HEK293T (cell line): ENCODE results near the gene ANK3.

Experiments
- ARNT ChIP-seq: fragments of 450-650 bp; IDR thresholded peaks from 2 replicates; pipeline ENCODE4 v1.6.1; 2017; ENCODE audit warnings: mild to moderate bottlenecking
- BHLHE40 ChIP-seq: fragments of 450-650 bp; IDR thresholded peaks from 2 replicates; pipeline ENCODE4 v1.6.1; 2016; ENCODE audit warnings: mild to moderate bottlenecking, moderate library complexity, borderline replicate concordance
- CTBP1 ChIP-seq: fragments of 450-650 bp; IDR thresholded peaks from 2 replicates; pipeline ENCODE4 v1.6.1; 2016; ENCODE audit warnings: borderline replicate concordance
- ELF4 ChIP-seq: fragments of 450-650 bp; IDR thresholded peaks from 2 replicates; pipeline ENCODE4 v1.6.1; 2017; ENCODE audit warnings: antibody characterized with exemption
- FOXA1 ChIP-seq: fragments of 450-650 bp; IDR thresholded peaks from 2 replicates; pipeline ENCODE4 v1.6.1; 2016; ENCODE audit warnings: mild to moderate bottlenecking
- FOXK2 ChIP-seq: fragments of 450-650 bp; IDR thresholded peaks from 2 replicates; pipeline ENCODE4 v1.6.1; 2016; ENCODE audit warnings: mild to moderate bottlenecking
- FOXM1 ChIP-seq: fragments of 450-650 bp; IDR thresholded peaks from 2 replicates; pipeline ENCODE4 v1.6.1; 2017; ENCODE audit warnings: mild to moderate bottlenecking, borderline replicate concordance
- HDGF ChIP-seq: fragments of 450-650 bp; IDR thresholded peaks from 2 replicates; pipeline ENCODE4 v1.6.1; 2017; ENCODE audit warnings: antibody characterized with exemption, borderline replicate concordance
- NFRKB ChIP-seq: fragments of 450-650 bp; IDR thresholded peaks from 2 replicates; pipeline ENCODE4 v1.6.1; 2016; ENCODE audit warnings: mild to moderate bottlenecking, moderate library complexity
- SP1 ChIP-seq: fragments of 450-650 bp; IDR thresholded peaks from 2 replicates; pipeline ENCODE4 v1.6.1; 2017
- SUZ12 ChIP-seq: fragments of 450-650 bp; IDR thresholded peaks from 2 replicates; pipeline ENCODE4 v1.6.1; 2016; ENCODE audit warnings: mild to moderate bottlenecking
- ZNF384 ChIP-seq: fragments of 450-650 bp; IDR thresholded peaks from 2 replicates; pipeline ENCODE4 v1.6.1; 2016
- TF ChIP-seq, protein P1 (sequence below): fragments of 450-650 bp; IDR thresholded peaks from 2 replicates; pipeline ENCODE4 v1.6.1; 2016

DNA sequence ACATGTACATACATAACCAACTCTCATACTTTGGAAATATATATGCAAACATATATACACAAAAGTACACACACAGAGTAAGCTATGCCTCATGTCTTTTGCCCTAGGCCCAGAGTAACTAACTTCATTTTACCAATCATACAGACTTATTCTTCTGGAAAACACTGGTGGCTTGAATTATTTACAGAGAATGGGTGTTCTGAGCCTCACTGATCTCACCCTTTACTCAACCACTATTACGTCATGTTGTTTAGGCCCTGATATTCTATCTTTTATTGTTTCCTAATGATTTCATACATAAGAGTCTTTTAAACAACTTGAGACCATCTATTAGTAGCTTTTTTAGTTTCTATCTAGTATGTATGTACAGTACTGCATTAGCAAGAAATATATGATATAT is 43.0 kb downstream of the ANK3 start:
- TF ChIP-seq HDGF (no peak), SUZ12 (no peak), SP1 (no peak), NFRKB (no peak), ARNT (no peak), CTBP1 (no peak), ELF4 (no peak), BHLHE40 (no peak), ZNF384 (no peak), FOXM1 (no peak), FOXA1 (no peak), FOXK2 (no peak)
- TF ChIP-seq, protein P1, sequence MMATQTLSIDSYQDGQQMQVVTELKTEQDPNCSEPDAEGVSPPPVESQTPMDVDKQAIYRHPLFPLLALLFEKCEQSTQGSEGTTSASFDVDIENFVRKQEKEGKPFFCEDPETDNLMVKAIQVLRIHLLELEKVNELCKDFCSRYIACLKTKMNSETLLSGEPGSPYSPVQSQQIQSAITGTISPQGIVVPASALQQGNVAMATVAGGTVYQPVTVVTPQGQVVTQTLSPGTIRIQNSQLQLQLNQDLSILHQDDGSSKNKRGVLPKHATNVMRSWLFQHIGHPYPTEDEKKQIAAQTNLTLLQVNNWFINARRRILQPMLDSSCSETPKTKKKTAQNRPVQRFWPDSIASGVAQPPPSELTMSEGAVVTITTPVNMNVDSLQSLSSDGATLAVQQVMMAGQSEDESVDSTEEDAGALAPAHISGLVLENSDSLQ, result no peak
